Pancreas (tissue), 10 donors: ENCODE measurements around the gene INVS. TPM values are rescaled to one million over a fixed set of nuclear protein-coding genes. Genes with fewer than 3 reads are reported as not detected.
"Not testable (repeated sequence)": the region's sequence is repeated elsewhere in the genome, so short reads cannot be mapped to it uniquely, and the experiment has no call there.

Experiments used
- ATAC-seq, 4 donors: fragments of 200-7000 bp; cut with Tn5 transposase; one replicate each; pipeline versions ENCODE4 v1.8.0 to v1.9.1; 2020; ENCODE audit warnings: mild to moderate bottlenecking in 4 of 4, moderate library complexity in 4 of 4
- DNase-seq, 6 donors: peaks; one replicate each; pipeline ENCODE4 v3.0.0-alpha.2; 2020
- FAIRE-seq: peaks from 2 replicates; lab custom pipeline; 2012; peaks lifted over from hg19 to GRCh38; lab: Jason Lieb, UNC
- H3K27ac ChIP-seq, 4 donors: fragments of 200-600 bp; sonication (generic); 1 replicate in 3 of 4; 2 replicates in 1 of 4; pipeline versions ENCODE4 v1.5.0 to v1.8.0; 2020
- H3K27me3 ChIP-seq, 4 donors: fragments of 200-600 bp; one replicate each; pipeline ENCODE4 v1.8.0; 2021
- H3K36me3 ChIP-seq, 3 donors: fragments of 200-600 bp; sonication (generic) in 1 of 3; one replicate each; pipeline versions ENCODE4 v1.5.0 to v1.8.0; 2020 to 2021
- H3K4me1 ChIP-seq, 3 donors: fragments of 200-600 bp; one replicate each; pipeline ENCODE4 v1.8.0; 2021
- H3K4me3 ChIP-seq, 4 donors: fragments of 200-600 bp; sonication (generic) in 2 of 4; one replicate each; pipeline versions ENCODE4 v1.5.0 to v1.8.0; 2020 to 2021
- H3K9me3 ChIP-seq, 4 donors: fragments of 200-600 bp; one replicate each; pipeline ENCODE4 v1.8.0; 2021
- WGBS, 2 donors: extraction: QIAGEN DNeasy Blood & Tissue Kit; methylation state at CpG; one replicate each; pipeline ENCODE4 v1.1.7; 2013; 5-methylcytosine and 5-hydroxymethylcytosine counted together
- intact Hi-C, 3 donors: fragments of 100-400 bp; cut with DNase I; formaldehyde crosslinking; loops; one replicate each; pipeline versions ENCODE4 v1.11.1 to v1.14.2; 2022
- polyA plus RNA-seq, 2 donors: library from polyadenylated mRNA; stranded (reverse); fragments of 200-250 nt; gene quantifications; one replicate each; pipeline ENCODE4 v1.2.3, GENCODE V29; 2013
- total RNA-seq, 6 donors: library from RNA; stranded (reverse); fragmentation: NEBNext Ultra II Directional in 4 of 6; extraction: Animal tissue kit (Norgen Biotek cat#: 25700) in 4 of 6; gene quantifications; one replicate each; pipeline versions ENCODE4 v1.2.1 to v1.2.4, GENCODE V29; 2021 to 2023
- TF ChIP-seq, protein P1 (sequence below), 4 donors: fragments of 200-600 bp; sonication (generic) in 3 of 4; IDR thresholded peaks; one replicate each; pipeline versions ENCODE4 v1.5.0 to v1.8.0; 2021; ENCODE audit warnings: antibody characterized with exemption in 4 of 4
- donor health status: healthy with polysubstance abuse.
- donor health status: DM: no; HTN: no; CAD: no; lungs with moderate emphysema.
- donor health status: DM: no; HTN: no; CAD: no.
- donor health status: control.
- donor health status: control.
- donor health status: Bipolar disorder and iron deficiency.
- donor health status: DM: yes; HTN: yes; CAD: no.
- donor health status: DM: no; HTN: no; CAD: no.
- donor health status: DM: no; HTN: no; CAD: no.
- donor health status: DM: yes; HTN: yes; CAD: no.

Gene INVS
- total and polyA plus RNA-seq, 8 donors, result 3.1 to 15.0 (median 6.0) TPM

DNA sequence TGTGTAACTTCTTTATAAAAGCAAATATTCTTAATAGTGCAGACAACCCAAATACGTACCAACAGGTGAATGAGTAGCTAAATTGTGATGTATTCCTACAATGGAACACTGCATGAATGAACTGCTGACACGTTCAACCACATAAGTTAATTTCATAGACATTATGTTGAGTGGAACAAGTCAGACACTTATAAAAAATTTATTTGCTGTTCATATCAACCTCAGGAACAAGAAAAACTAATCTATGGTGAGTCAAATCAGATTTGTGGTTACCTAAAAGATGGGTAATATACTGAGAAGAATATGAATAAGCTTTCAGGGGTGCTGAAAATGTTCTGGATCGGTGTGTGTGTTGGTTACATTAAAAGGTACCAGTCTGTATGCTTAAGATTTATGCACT is 35.7 kb downstream of the INVS start:
- FAIRE-seq (no peak), DNase-seq (no peak), ATAC-seq (no peak)
- intact Hi-C loops, result no loop called here
- no peaks in the 10 kb centered on the region for H3K9me3 ChIP-seq
- no peaks in the 10 kb centered on the region for H3K27me3 ChIP-seq
- no peak overlapping the region for H3K4me3 ChIP-seq
- no peaks in the 10 kb centered on the region for H3K4me1 ChIP-seq
- TF ChIP-seq, protein P1, sequence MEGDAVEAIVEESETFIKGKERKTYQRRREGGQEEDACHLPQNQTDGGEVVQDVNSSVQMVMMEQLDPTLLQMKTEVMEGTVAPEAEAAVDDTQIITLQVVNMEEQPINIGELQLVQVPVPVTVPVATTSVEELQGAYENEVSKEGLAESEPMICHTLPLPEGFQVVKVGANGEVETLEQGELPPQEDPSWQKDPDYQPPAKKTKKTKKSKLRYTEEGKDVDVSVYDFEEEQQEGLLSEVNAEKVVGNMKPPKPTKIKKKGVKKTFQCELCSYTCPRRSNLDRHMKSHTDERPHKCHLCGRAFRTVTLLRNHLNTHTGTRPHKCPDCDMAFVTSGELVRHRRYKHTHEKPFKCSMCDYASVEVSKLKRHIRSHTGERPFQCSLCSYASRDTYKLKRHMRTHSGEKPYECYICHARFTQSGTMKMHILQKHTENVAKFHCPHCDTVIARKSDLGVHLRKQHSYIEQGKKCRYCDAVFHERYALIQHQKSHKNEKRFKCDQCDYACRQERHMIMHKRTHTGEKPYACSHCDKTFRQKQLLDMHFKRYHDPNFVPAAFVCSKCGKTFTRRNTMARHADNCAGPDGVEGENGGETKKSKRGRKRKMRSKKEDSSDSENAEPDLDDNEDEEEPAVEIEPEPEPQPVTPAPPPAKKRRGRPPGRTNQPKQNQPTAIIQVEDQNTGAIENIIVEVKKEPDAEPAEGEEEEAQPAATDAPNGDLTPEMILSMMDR (IDR thresholded peaks at IDR 0.05), result no peak
- no peak overlapping the region for H3K27ac ChIP-seq
- 71 to 89% methylated on average over 3 of the region's 3 CpGs for WGBS, 2 donors
- H3K36me3 ChIP-seq, result no peaks in the 10 kb centered on the region

GRCh38 chr9:100136799-100137198 is 37.8 kb downstream of the INVS start:
- H3K36me3 ChIP-seq, H3K27ac ChIP-seq, ATAC-seq, DNase-seq, intact Hi-C loops, FAIRE-seq, H3K4me3 ChIP-seq, H3K9me3 ChIP-seq, H3K27me3 ChIP-seq, H3K4me1 ChIP-seq: not testable (repeated sequence)
- 96 to 97% methylated on average over 5 of the region's 5 CpGs for WGBS, 2 donors

DNA sequence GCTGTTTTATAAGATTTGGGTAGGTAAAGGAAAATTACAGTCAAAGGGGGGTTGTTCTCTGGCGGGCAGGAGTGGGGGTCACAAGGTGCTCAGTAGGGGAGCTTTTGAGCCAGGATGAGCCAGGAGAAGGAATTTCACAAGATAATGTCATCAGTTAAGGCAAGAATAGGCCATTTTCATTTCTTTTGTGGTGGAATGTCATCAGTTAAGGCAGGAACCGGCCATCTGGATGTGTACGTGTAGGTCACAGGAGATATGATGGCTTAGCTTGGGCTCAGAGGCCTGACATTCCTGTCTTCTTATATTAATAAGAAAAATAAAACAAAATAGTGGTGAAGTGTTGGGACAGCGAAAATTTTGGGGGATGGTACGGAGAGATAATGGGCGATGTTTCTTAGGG is 41.3 kb downstream of the INVS start:
- ATAC-seq, H3K27ac ChIP-seq, H3K4me3 ChIP-seq, DNase-seq, H3K27me3 ChIP-seq, H3K9me3 ChIP-seq, H3K36me3 ChIP-seq, intact Hi-C loops, H3K4me1 ChIP-seq, FAIRE-seq: not testable (repeated sequence)
- WGBS, 2 donors, result 96 to 99% methylated on average over 5 to 6 of the region's 6 CpGs

- WGBS, 2 donors, result 94 to 97% methylated on average over 8 to 9 of the region's 9 CpGs
These were observed 42.8 kb downstream of the INVS start for GRCh38 chr9:100141862-100142261.

DNA sequence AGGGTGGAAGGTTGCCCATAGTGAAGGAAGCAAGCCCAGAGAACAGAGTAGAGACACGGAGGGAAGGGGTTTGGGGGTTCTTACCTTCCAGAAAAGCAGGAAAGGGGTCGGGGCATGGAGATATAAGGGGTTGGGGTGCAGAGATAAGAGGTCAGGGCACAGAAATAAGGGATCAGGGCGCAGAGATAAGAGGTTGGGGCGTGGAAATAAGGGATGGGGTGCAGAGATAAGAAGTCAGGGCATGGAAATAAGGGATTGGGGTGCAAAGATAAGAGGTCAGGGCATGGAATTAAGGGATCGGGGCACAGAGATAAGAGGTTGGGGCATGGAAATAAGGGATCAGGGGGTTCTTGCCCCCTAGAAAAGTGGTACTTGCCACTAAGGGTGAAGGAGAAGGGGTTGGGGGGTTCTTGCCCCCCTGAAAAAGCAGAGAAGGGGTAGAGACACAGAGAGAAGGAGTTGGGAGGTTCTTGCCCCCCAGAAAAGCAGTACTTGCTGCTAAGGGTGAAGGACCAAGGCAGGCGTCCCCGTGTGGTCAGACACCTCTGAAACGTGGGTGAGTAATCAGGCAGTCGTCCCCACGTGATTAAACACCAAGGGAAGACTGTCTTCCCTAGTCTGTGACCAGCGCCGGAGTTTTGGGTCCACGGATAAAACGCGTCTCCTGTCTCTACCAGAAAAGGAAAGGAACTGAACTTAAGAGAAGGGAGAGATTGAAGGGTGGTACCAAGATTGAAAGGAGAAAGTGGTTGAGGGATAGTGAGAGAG is 46.3 kb downstream of the INVS start:
- FAIRE-seq, DNase-seq, intact Hi-C loops, ATAC-seq, H3K27me3 ChIP-seq, H3K4me1 ChIP-seq, H3K27ac ChIP-seq, H3K9me3 ChIP-seq, H3K36me3 ChIP-seq, H3K4me3 ChIP-seq: not testable (repeated sequence)
- WGBS, 2 donors, result 86 to 93% methylated on average over 15 of the region's 15 CpGs

More at GRCh38 chr9:100141862-100142261, 42.8 kb downstream of the INVS start:
- intact Hi-C loops, H3K4me3 ChIP-seq, ATAC-seq, H3K9me3 ChIP-seq, H3K27ac ChIP-seq, DNase-seq, H3K36me3 ChIP-seq, H3K27me3 ChIP-seq, FAIRE-seq, H3K4me1 ChIP-seq: not testable (repeated sequence)

GRCh38 chr9:100145976-100146375 is 46.9 kb downstream of the INVS start:
- not testable (repeated sequence) for ATAC-seq, DNase-seq

DNA sequence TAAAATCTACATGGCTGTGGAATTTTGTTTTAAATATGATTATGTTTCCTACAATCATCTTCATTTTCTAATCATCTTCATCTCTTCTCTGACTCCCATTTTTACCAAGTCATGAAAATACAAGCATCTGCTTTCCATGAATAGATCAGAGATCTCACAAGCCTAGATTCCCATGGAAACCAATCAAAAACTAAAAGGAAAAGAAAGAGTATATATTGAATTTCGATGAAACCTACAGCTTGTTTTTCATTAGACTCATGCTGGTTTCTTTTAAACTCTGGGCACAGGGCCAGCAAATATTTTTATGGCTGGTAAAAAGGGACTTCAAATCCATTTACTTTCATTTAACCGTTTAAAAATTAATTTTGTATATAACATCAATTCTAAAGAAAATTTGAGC is 51.2 kb downstream of the INVS start:
- H3K4me3 ChIP-seq, result no peak overlapping the region
- intact Hi-C loops, result no loop called here
- H3K36me3 ChIP-seq, result no peaks in the 10 kb centered on the region
- no peaks in the 10 kb centered on the region for H3K4me1 ChIP-seq
- H3K27me3 ChIP-seq, result no peaks in the 10 kb centered on the region
- DNase-seq (no peak), FAIRE-seq (no peak), ATAC-seq (no peak)
- H3K9me3 ChIP-seq, result no peaks in the 10 kb centered on the region
- no peak overlapping the region for H3K27ac ChIP-seq
- 47 to 49% methylated on average over 2 of the region's 2 CpGs for WGBS, 2 donors
- TF ChIP-seq, protein P1 (IDR thresholded peaks at IDR 0.05), result no peak

More at GRCh38 chr9:100145976-100146375, 46.9 kb downstream of the INVS start:
- H3K36me3 ChIP-seq, FAIRE-seq, H3K4me3 ChIP-seq, H3K27me3 ChIP-seq, intact Hi-C loops, H3K27ac ChIP-seq, H3K9me3 ChIP-seq, H3K4me1 ChIP-seq: not testable (repeated sequence)
- 87 to 88% methylated on average over 8 of the region's 8 CpGs for WGBS, 2 donors
